Sigmoid colon (tissue), 4 donors: ENCODE data around the gene DMTF1.
A peak's percentile ranks its signal among the peaks of the same experiment; 100 is the strongest.

Experiments used
- CTCF ChIP-seq, 4 experiments: fragments of 450-650 bp in 3 of 4; fragments of 200-600 bp in 1 of 4; IDR thresholded peaks; one replicate each; pipeline ENCODE4 v1.5.1; 2016 to 2019; ENCODE audit warnings: antibody characterized with exemption in 4 of 4, mild to moderate bottlenecking in 3 of 4, moderate library complexity in 2 of 4
- POLR2A ChIP-seq, 2 donors: fragments of 450-650 bp; IDR thresholded peaks; one replicate each; pipeline ENCODE4 v1.6.1; 2016; ENCODE audit warnings: antibody characterized with exemption in 2 of 2, mild to moderate bottlenecking in 2 of 2, moderate library complexity in 2 of 2
- POLR2AphosphoS5 ChIP-seq, 4 donors: sonication (generic); formaldehyde crosslinking; IDR thresholded peaks; one replicate each; pipeline ENCODE4 v1.6.1; 2017; ENCODE audit warnings: antibody characterized with exemption in 4 of 4

GRCh38 chr7:87148332-87148955 is 3.8 kb upstream of the DMTF1 start:
- peak in 2 of 4 experiments; percentile 13 to 40 for TF ChIP-seq CTCF (IDR thresholded peaks at IDR 0.05)
- no peak for TF ChIP-seq POLR2AphosphoS5 (IDR thresholded peaks at IDR 0.05)
- no peak for TF ChIP-seq POLR2A (IDR thresholded peaks at IDR 0.05)
